Activated CD4-positive, alpha-beta T cell treated with anti-CD3 and anti-CD28 coated beads for 24 hours (primary cell): Measurements from ENCODE around the gene TRIM47.

Experiments
- DNase-seq, 2 donors: peaks; one replicate each; pipeline ENCODE4 v3.0.0-alpha.2; 2020; ENCODE audit warnings: low read depth in 2 of 2

The TRIM47 gene, protein sequence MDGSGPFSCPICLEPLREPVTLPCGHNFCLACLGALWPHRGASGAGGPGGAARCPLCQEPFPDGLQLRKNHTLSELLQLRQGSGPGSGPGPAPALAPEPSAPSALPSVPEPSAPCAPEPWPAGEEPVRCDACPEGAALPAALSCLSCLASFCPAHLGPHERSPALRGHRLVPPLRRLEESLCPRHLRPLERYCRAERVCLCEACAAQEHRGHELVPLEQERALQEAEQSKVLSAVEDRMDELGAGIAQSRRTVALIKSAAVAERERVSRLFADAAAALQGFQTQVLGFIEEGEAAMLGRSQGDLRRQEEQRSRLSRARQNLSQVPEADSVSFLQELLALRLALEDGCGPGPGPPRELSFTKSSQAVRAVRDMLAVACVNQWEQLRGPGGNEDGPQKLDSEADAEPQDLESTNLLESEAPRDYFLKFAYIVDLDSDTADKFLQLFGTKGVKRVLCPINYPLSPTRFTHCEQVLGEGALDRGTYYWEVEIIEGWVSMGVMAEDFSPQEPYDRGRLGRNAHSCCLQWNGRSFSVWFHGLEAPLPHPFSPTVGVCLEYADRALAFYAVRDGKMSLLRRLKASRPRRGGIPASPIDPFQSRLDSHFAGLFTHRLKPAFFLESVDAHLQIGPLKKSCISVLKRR

DNA sequence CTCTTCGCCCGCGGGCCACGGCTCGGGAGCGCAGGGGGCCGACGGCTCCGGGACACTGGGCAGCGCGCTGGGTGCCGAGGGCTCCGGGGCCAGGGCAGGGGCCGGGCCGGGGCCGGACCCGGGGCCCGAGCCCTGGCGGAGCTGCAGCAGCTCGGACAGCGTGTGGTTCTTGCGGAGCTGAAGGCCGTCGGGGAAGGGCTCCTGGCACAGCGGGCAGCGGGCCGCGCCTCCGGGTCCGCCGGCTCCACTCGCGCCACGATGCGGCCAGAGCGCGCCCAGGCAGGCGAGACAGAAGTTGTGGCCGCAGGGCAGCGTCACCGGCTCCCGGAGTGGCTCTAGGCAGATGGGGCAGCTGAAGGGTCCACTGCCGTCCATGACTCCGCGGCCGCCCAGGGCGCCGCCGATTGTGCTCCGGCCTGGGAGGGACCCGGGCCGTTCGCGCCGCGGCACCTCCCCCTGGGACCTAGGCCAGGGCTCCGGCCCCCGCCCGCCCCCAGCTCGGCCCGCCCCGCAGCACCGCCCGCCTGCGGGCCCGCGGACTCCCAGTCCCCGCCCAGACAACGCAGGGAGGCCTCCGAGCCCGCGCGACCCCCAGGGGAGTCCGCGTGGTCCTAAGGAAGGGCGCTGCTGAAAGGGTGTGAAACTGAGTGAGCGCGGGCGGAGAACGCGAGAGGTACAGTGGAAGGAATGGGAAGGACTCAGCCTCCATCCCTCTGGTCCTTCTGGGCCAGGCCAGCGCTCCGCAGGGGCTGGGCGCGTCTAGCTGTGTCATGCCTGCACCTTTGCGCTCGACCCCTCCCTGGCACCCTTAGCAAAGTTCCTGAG lies at the start of gene TRIM47:
TRIM47 (minus strand) TSS at position 408 of the 825 bp plus-strand sequence; CDS start at position 375, 33 bp downstream.
- DNase-seq, result no peak

DNA sequence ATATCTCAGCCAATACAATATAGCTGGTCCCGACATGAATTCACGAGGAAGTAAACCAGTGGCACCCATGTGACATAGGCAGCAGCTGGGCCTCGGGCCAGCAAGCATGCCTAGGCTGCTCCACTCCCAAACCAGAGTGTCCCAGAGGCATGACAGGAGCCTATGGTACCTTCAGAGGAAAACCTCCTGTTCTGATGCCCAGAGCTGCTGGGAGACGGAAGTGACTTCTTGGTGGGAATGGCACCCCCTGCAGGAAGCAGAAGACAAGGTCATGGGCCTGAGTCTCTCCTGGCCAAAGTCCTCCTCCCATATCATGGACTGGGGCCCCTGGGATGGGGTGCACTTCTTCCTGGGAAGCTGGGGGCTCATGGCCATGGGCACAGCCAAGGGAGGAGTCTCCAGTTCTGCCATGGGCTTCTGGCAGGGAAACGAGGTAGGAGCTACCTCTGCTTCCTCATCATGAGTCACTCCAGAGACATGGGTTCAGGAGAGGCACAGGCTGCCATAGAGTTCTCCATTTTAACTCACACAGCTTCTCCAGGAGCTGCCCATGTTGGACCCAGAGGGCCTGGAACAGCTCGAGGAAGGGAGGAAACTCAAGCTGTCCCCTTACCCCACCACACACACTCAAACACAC lies 49.0 kb upstream of the TRIM47 start:
- DNase-seq, result no peak

DNA sequence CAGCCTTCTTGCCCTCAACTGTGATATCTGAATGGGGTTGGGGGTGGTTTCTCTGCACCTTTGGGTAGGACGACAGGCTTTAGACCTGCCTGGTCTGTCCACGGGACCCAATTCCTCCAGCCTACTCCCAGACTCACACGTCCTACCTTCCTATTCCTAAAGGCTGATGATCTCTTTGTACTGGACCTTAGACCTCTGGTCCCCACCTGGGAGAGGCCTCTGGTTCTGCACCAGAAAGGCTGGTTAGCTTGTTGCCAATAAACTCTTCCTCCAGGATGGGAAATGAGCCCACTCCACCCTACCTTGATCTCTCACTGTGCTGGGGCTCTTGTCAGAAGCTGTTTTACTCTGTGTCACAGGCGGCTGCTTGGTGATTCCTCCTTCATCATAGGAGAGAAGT lies 48.1 kb upstream of the TRIM47 start:
- DNase-seq, result no peak

DNA sequence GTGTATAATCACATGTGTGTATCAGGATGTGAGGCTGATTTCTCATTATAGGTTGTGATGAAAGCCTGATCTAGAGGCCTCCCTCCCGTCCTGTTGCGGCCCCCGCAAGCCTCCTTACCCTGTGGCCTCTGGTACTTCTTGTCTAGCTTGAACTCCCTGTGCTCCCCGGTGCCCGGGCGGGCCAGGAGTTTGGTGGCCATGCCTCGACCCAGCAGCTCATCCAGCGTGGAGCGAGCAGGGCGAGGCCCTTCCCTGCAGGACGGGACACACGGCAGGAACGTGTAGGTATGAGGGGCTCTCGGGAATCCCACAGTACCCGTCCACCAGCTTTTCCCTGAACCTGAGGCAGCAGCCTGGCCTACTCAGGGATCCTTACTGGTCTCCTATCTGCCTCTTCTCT lies 47.5 kb upstream of the TRIM47 start:
- DNase-seq, result no peak

DNA sequence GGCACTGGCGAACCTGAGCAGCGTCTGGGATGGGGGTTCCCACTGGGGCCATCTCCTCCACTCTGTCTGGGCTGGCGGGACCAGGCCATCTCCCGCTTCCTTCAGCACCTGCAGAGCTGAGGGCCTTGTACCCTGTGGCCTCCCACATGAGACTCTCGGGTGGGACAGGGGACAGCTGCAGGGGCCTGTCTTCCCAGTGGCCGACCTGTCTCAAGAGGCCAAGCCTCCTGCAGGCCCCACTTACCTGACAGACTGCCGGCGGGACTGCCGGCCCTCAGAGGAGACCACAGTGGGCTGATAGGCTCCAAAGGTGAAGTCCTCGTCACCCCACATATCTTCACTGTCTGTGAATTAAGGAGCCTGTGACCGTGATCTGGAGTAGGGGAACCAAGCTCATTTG lies 46.7 kb upstream of the TRIM47 start:
- DNase-seq, result no peak

DNA sequence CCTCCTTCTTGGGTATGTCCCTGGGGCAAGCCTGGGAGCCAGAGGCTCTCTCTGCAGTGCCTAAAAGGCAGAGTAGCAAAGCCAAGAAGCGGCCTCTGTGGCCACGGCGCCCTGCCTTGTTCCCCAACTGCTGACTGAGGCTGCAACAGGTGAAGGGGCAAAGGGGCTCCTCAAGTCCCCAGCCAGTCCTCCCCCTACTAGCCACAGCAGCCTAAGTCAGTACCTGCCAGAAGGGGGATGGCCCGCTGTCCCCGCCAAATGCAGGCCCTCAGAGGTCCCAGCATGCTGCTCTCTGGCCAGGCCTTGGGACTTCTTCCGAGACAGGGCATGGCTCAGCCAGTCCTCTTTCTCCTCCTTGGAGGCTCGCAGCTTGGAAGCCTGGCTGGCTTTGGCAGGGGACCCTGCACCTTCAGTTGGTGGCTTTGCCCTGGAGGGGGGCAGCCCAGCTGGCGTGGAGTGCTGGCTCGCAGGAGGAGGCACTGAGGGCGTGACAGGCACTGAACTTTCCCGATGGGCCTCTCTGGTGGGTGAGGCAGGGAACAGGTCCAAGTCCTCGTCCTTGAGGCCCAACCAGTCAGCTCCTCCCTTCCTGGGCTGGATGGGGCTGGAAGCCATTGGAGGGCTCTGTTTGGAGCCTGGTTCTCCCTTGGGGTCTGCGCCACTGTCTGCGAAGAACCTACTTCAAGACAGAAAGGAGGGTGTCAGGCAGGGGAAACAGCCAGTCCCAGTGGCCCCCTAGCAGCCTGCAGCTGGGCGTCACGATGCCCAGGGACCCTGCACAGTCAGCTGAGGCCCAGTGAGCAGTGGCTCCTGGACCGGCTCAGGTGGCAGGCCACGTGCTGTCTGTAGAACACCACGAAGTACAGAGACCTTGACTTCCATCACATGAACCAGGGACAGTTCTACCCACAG lies 44.8 kb upstream of the TRIM47 start:
- DNase-seq, result no peak

DNA sequence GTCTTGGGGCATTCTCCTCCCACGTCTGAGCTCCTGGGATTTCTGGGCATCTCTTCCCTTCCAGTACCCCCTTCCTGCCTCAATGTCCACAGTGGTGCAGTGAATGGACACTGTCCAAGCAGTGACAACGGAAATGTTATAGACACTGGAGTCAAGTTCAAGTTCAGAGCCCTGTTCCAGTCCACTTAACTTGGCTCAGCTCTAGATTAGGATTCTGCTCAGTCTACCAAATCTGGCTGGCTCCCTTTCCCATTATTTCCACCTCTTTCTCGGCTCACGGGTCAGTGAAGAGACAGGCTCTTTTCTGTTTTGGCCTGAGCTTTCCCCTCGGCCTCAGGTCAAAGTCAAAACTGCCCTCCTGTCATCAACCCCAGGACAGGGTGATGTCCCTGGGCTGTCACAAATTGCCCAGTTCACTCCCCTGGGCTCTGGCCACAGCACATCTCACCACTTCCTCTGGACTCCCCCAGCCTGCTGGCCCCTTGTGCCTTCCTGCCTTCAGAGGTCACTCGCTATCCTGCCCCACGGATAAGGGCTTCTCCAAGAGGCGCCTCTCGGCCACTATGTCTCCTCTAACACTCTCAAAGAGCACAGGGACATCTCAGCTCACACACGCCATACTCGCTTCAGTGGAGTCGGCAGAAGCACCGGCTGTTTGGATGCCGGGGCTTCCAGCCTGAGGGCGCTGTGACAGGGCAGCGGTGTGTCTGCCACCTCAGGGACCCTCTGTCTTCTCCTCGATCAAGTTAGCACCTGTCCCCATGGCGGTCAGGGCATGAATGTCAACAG lies 44.0 kb upstream of the TRIM47 start:
- no peak for DNase-seq

DNA sequence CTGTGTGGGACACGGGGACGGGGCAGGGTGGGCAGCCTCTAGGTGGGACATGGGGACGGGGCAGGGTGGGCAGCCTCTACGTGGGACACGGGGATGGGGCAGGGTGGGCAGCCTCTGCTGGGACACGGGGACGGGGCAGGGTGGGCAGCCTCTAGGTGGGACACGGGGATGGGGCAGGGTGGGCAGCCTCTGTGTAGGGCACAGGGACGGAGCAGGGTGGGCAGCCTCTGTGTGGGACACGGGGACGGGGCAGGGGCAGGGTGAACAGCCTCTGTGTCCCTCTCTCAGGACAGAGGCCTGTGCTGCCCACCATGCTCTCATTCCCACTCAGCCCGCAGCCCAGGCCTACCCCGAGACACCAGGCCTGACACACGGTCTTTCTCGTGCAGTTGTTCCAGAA lies 43.2 kb upstream of the TRIM47 start:
- no peak for DNase-seq

DNA sequence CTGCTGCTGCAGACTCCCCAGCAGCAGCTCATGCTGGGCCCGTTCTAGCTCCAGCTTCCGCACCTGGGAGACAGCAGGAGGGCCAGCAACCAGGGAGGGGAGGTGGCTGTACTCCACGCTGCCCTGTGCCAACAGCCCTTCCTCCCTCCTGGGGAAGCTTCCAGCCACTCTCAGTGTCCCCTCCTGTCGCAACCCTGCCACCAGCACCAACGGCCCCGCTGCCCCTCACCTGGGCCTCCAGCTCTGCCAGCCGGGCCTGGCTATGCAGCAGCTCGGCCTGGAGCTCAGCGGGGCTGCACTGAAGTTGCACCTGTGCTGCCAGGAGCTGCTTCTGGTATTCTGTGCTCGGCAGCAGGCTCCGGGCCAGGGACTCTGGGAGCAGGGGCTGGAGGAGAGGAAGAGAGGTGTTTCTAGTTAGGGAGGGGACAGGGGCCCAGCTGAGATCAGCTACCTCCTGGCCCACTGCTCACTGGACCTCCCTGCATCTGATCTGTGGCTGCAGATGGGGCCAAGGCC lies 41.7 kb upstream of the TRIM47 start:
- no peak for DNase-seq

DNA sequence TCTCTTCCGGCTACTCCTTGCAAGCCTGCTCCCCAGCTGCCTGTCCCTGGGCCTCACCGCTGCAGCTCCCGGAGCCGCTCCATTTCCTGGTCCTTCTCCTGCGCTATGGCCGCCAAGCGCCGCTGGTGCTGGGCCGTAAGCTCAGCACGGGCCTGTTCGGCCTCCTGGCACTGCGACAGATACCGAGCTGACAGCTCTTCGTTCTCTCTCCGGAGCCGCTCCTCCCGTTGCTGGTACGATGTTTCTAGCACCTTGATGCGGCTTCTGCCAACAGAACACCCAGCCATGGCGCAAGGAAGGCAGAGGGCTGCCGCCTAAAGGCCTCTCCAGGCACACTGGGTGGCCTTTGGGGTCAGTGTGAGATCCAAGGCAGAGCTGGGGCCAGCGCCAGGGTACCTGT lies 41.2 kb upstream of the TRIM47 start:
- no peak for DNase-seq

DNA sequence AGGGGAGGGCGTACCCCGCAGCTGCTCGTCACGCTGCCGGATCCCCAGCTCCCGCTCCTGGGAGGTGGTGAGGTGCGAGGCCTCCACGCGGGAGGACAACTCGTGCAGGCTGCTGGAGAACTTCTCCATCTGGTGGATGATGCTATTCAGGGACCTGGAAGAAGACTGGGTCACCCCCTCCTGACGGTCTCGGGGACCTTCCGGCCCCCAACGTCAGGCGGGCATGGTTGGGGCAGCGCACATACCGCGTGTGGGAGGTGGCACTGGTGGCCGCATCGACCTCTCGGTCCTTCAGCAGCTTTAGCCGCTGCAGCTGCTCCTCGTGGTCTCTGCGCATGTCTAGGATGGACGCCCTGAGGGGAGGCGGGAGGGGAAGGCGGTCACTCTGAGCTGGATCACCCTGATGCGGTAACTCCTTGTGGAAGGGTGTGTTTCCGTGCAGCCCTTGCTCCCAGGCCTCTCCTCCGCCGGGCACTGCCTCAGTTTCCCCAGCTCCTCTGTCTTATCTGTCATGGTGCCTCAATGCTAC lies 39.6 kb upstream of the TRIM47 start:
- DNase-seq, result no peak

DNA sequence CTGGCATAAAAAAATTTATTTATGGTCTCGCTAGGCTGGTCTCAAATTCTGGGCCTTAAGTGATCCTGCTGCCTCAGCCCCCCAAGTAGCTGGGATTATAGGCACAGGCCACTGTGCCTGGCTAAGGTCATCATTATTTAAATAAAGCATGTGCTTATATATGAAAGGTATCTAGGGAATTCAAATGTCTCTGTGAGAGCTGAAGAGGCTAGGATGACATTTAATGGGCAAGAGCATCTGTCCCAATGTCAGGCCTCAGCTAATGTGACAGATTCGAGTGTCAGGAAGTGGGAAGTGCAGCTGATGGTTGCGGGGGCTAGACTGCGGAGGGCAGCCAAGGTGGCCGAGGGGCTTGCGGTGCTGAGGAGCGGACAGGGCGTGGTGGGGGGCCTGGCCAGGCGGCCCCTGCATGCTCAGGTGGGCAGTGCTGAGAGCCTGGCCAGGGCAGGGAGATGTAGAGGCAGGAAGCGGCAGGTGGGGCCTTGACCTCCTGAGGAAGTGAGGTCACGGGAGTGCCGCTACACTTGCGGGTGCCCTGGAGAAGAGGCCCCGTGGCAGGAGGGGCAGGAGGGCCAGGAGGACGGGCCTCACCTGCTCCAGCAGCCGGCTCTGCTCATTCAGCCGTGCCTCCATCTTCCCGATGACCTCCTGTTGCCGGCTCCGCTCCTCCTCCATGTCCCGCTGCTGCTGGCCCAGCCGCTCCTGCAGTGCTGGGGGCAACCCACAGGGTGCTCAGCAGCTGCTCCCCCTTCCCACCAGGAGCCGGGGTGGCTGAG lies 38.9 kb upstream of the TRIM47 start:
- DNase-seq, result no peak

DNA sequence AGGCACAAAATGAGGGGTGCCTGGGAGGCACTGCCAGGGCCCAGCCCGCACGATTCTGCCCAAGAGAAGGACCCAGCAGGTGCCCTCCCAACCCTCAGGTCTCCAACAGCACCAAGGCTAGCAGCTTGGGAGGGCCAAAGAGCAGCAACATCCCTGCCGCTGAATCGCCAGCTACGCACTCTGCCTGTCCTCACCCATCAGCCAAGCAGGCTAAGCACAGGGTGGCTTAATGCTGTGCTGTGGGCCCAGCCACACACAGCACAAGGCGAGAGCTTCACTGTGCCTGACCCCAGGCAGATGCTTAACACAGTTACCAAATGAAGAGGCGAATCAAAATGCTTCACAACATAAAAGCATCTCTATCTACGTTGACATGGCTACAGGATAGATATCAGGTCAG lies 36.9 kb upstream of the TRIM47 start:
- DNase-seq, result no peak

DNA sequence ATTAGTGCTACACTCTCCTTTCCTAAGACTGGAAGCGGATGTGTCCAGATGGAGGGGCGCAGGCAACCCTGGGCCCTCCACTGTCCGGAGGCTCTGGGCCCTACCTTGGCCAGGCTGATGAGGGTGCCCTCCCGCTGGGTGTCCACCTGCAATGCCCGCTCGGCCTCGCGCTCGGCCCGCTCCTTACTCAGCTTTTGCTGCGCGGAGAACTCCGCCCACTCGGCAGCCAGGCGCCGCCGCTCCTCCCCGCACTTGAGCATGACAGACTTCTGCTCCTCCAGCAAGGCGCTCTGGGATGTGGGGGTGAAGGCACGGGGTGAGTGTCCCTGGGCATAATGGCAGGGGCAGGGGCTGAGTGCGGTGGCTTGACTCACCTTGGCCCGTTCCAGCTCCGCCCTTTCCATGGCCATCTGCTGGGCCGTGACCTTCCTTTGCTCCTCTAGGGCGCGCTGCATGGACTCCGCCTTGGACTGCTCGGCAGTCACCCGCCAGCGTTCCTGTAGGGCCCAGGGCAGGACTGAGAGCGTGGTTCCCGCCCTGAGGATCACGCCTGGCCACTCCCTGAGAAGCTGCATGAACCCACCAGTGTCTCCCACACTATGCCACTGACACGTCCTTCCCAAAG lies 36.4 kb upstream of the TRIM47 start:
- no peak for DNase-seq

DNA sequence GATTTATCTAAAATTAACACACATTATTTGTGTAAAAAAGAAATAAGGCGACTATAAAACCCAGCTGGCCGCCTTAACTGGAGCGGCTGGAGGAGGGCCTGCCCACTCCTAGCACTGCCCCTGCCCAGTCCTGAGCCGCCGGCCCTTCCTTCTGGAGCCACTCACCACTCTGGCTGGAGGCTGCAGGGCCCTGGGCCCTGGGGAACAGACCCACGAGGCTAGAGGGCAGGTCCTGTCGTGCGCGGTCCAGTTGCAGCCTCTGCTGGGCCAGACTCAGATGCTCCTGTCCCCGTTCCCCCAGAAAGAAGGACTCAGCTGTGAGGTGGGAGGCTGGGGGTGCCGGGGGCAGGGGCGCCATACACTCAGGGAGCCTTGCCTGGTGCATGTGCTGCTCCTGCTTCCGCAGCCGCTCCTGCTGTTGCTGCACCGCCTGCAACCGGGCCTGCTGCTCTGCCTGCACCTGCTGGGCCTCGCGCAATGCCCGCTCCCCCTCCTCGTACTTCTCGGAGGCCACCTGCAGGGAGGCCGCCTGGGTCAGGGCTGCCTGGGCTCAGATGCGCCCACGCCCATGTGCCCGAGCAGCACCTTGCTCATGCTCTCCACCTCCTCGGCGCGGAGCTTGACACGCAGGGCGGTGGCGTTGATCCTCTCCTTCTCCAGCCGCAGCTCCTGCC lies 35.3 kb upstream of the TRIM47 start:
- no peak for DNase-seq

DNA sequence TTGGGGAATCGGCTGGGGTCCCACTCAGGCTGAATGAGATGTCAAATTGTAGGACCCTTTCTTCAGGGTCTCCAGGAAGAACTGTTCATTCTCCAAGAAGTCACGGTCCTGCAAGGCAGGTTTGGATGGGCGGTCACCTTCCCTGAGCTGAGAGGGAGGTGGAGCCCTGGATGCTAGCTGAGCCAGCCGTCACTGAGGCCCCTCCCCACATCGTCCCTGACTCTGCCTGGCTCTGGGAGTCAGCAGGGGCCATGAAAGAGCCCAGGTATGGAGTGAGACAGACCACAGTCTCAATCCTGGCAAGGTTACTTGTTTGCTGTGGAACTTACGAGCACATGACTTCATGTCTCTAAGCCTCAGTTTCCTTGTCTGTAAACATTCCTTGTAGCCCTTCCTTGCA lies 32.3 kb upstream of the TRIM47 start:
- DNase-seq, result no peak

DNA sequence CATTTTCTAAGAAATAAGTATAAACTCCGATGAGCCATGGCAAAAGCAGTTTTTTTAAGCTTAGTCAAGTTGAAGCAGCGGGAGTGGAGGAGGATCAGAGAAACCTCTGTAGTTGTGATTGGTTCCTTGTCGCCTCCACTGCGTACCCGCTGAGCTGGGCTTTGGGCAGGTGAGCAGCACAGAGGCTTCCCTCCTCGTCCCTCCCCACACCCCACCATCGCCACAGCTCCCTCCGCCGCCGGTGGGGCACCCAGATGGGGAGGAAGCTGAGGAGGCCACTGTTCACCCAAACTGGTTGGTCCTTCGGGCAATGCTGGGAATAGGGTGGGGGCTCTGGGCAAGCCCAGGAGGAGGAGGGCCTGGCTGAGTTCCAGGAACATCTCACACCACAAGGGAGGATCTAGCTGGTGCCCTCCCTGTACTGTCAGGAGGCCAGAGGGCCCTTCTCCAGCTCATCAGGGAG lies 31.5 kb upstream of the TRIM47 start:
- DNase-seq, result no peak
